Measurements from ENCODE around the gene STX16. TPM values are rescaled to one million over a fixed set of nuclear protein-coding genes. Genes with fewer than 3 reads are reported as not detected.
A peak's percentile ranks its signal among the peaks of the same experiment; 100 is the strongest.

The STX16 gene
- total RNA-seq, 1 experiment from 2014 or later = 58.3 TPM

- Histone ChIP-seq H3K9me3 (ENCODE audit: low read length) (no peaks in the 10 kb centered on the region), H3K9me2 (replicated peaks; ENCODE audit: insufficient read depth, low read length) (no peaks in the 10 kb centered on the region), H3K9ac (ENCODE audit: low read length) (no peak overlapping the region), H4K20me1 (ENCODE audit: insufficient read depth, low read depth, low read length) (peaks cover 27% of the 10 kb centered on the region), H3K79me2 (ENCODE audit: low read length) (peaks cover 86% of the 10 kb centered on the region), H3K4me2 (ENCODE audit: low read depth, low read length, poor library complexity, severe bottlenecking) (no peak overlapping the region), H3K36me3 (ENCODE audit: insufficient read depth, low read length) (peaks cover 30% of the 10 kb centered on the region; the same call in 1 of the 2 replicates), H3K27ac (ENCODE audit: low read length) (peak overlapping the region; percentile 33), H3K4me3 (ENCODE audit: low read length) (no peak overlapping the region), H3K4me1 (ENCODE audit: low read length) (peaks cover 62% of the 10 kb centered on the region), H2AFZ (ENCODE audit: low read length) (no peak overlapping the region), H3K27me3 (ENCODE audit: low read length) (no peaks in the 10 kb centered on the region)
- no peak for DNase-seq
These were observed 16.9 kb downstream of the STX16 start for GRCh38 chr20:58667975-58668374.

- peak overlapping the region; percentile 17 for H3K9ac ChIP-seq (ENCODE audit: low read length)
- peak overlapping the region; percentile 83 for H3K27ac ChIP-seq (ENCODE audit: low read length)
- peaks cover 83% of the 10 kb centered on the region for H3K79me2 ChIP-seq (ENCODE audit: low read length)
- H3K27me3 ChIP-seq (ENCODE audit: low read length) = no peaks in the 10 kb centered on the region
- H3K9me3 ChIP-seq (ENCODE audit: low read length) = no peaks in the 10 kb centered on the region
- peak overlapping the region; percentile 70 for H3K4me2 ChIP-seq (ENCODE audit: low read depth, low read length, poor library complexity, severe bottlenecking)
- H3K4me3 ChIP-seq (ENCODE audit: low read length) = peak overlapping the region; percentile 55
- peaks cover 27% of the 10 kb centered on the region for H4K20me1 ChIP-seq (ENCODE audit: insufficient read depth, low read depth, low read length)
- no peak overlapping the region for H2AFZ ChIP-seq (ENCODE audit: low read length)
- peaks cover 55% of the 10 kb centered on the region for H3K4me1 ChIP-seq (ENCODE audit: low read length)
- H3K9me2 ChIP-seq (replicated peaks; ENCODE audit: insufficient read depth, low read length) = no peaks in the 10 kb centered on the region
- peaks cover 36% of the 10 kb centered on the region for H3K36me3 ChIP-seq (ENCODE audit: insufficient read depth, low read length)
- DNase-seq = no peak
These were observed 17.8 kb downstream of the STX16 start for GRCh38 chr20:58668901-58669286.

GRCh38 chr20:58669287-58670006, 18.4 kb downstream of the STX16 start:
- Histone ChIP-seq H4K20me1 (ENCODE audit: insufficient read depth, low read depth, low read length) (peaks cover 27% of the 10 kb centered on the region), H3K79me2 (ENCODE audit: low read length) (peaks cover 80% of the 10 kb centered on the region), H2AFZ (ENCODE audit: low read length) (no peak overlapping the region), H3K9me3 (ENCODE audit: low read length) (no peaks in the 10 kb centered on the region), H3K4me3 (ENCODE audit: low read length) (peak overlapping the region; percentile 55), H3K36me3 (ENCODE audit: insufficient read depth, low read length) (peaks cover 39% of the 10 kb centered on the region), H3K9me2 (replicated peaks; ENCODE audit: insufficient read depth, low read length) (no peaks in the 10 kb centered on the region), H3K4me1 (ENCODE audit: low read length) (peaks cover 49% of the 10 kb centered on the region), H3K27ac (ENCODE audit: low read length) (peak overlapping the region; percentile 83), H3K4me2 (ENCODE audit: low read depth, low read length, poor library complexity, severe bottlenecking) (peak overlapping the region; percentile 70), H3K27me3 (ENCODE audit: low read length) (no peaks in the 10 kb centered on the region), H3K9ac (ENCODE audit: low read length) (peak overlapping the region; percentile 17)
- peak; percentile 68 for DNase-seq

- H3K79me2 ChIP-seq (ENCODE audit: low read length) = peaks cover 77% of the 10 kb centered on the region
- peaks cover 27% of the 10 kb centered on the region for H4K20me1 ChIP-seq (ENCODE audit: insufficient read depth, low read depth, low read length)
- H3K36me3 ChIP-seq (ENCODE audit: insufficient read depth, low read length) = peaks cover 42% of the 10 kb centered on the region
- H3K4me3 ChIP-seq (ENCODE audit: low read length) = peak overlapping the region; percentile 55
- no peaks in the 10 kb centered on the region for H3K9me2 ChIP-seq (replicated peaks; ENCODE audit: insufficient read depth, low read length)
- peak overlapping the region; percentile 83 for H3K27ac ChIP-seq (ENCODE audit: low read length)
- peak overlapping the region; percentile 70 for H3K4me2 ChIP-seq (ENCODE audit: low read depth, low read length, poor library complexity, severe bottlenecking)
- no peaks in the 10 kb centered on the region for H3K27me3 ChIP-seq (ENCODE audit: low read length)
- 0 out of 2 replicates have a peak overlapping the region, but pooled peaks have one; percentile 11 for H3K9ac ChIP-seq (ENCODE audit: low read length)
- no peaks in the 10 kb centered on the region for H3K9me3 ChIP-seq (ENCODE audit: low read length)
- peaks cover 43% of the 10 kb centered on the region for H3K4me1 ChIP-seq (ENCODE audit: low read length)
- no peak for DNase-seq
- H2AFZ ChIP-seq (ENCODE audit: low read length) = no peak overlapping the region
These were observed 19.0 kb downstream of the STX16 start for GRCh38 chr20:58670102-58670501.

GRCh38 chr20:58670659-58671058, 19.6 kb downstream of the STX16 start:
- Histone ChIP-seq H3K9me2 (replicated peaks; ENCODE audit: insufficient read depth, low read length) (no peaks in the 10 kb centered on the region), H3K4me1 (ENCODE audit: low read length) (peaks cover 38% of the 10 kb centered on the region), H2AFZ (ENCODE audit: low read length) (no peak overlapping the region), H3K27ac (ENCODE audit: low read length) (peak overlapping the region; percentile 83; the same call in 1 of the 2 replicates), H3K9me3 (ENCODE audit: low read length) (no peaks in the 10 kb centered on the region), H3K4me3 (ENCODE audit: low read length) (no peak overlapping the region), H3K36me3 (ENCODE audit: insufficient read depth, low read length) (peaks cover 42% of the 10 kb centered on the region), H4K20me1 (ENCODE audit: insufficient read depth, low read depth, low read length) (peaks cover 23% of the 10 kb centered on the region), H3K79me2 (ENCODE audit: low read length) (peaks cover 71% of the 10 kb centered on the region), H3K9ac (ENCODE audit: low read length) (no peak overlapping the region), H3K4me2 (ENCODE audit: low read depth, low read length, poor library complexity, severe bottlenecking) (no peak overlapping the region), H3K27me3 (ENCODE audit: low read length) (no peaks in the 10 kb centered on the region)
- DNase-seq = no peak

GRCh38 chr20:58673119-58673518, 22.0 kb downstream of the STX16 start:
- Histone ChIP-seq H3K27me3 (ENCODE audit: low read length) (no peaks in the 10 kb centered on the region), H2AFZ (ENCODE audit: low read length) (no peak overlapping the region), H3K9me3 (ENCODE audit: low read length) (no peaks in the 10 kb centered on the region), H3K27ac (ENCODE audit: low read length) (no peak overlapping the region), H3K79me2 (ENCODE audit: low read length) (peaks cover 57% of the 10 kb centered on the region), H3K4me2 (ENCODE audit: low read depth, low read length, poor library complexity, severe bottlenecking) (no peak overlapping the region), H3K4me1 (ENCODE audit: low read length) (peaks cover 20% of the 10 kb centered on the region), H4K20me1 (ENCODE audit: insufficient read depth, low read depth, low read length) (peaks cover 17% of the 10 kb centered on the region), H3K4me3 (ENCODE audit: low read length) (no peak overlapping the region), H3K36me3 (ENCODE audit: insufficient read depth, low read length) (peaks cover 53% of the 10 kb centered on the region), H3K9ac (ENCODE audit: low read length) (no peak overlapping the region), H3K9me2 (replicated peaks; ENCODE audit: insufficient read depth, low read length) (no peaks in the 10 kb centered on the region)
- no peak for DNase-seq

- Histone ChIP-seq H3K9ac (ENCODE audit: low read length) (no peak overlapping the region), H3K9me3 (ENCODE audit: low read length) (no peaks in the 10 kb centered on the region), H3K36me3 (ENCODE audit: insufficient read depth, low read length) (peaks cover 55% of the 10 kb centered on the region), H4K20me1 (ENCODE audit: insufficient read depth, low read depth, low read length) (peaks cover 6% of the 10 kb centered on the region), H3K79me2 (ENCODE audit: low read length) (peaks cover 41% of the 10 kb centered on the region), H3K4me3 (ENCODE audit: low read length) (no peak overlapping the region), H3K4me1 (ENCODE audit: low read length) (peaks cover 4% of the 10 kb centered on the region), H3K27me3 (ENCODE audit: low read length) (no peaks in the 10 kb centered on the region), H3K9me2 (replicated peaks; ENCODE audit: insufficient read depth, low read length) (no peaks in the 10 kb centered on the region), H2AFZ (ENCODE audit: low read length) (no peak overlapping the region), H3K4me2 (ENCODE audit: low read depth, low read length, poor library complexity, severe bottlenecking) (no peak overlapping the region), H3K27ac (ENCODE audit: low read length) (no peak overlapping the region)
- DNase-seq = no peak
These were observed 24.1 kb downstream of the STX16 start for GRCh38 chr20:58675146-58675584.

GRCh38 chr20:58675641-58676040, 24.6 kb downstream of the STX16 start:
- no peak for DNase-seq
- H3K9me2 ChIP-seq (replicated peaks; ENCODE audit: insufficient read depth, low read length) = no peaks in the 10 kb centered on the region
- no peak overlapping the region for H3K4me3 ChIP-seq (ENCODE audit: low read length)
- no peak overlapping the region for H3K9ac ChIP-seq (ENCODE audit: low read length)
- H3K36me3 ChIP-seq (ENCODE audit: insufficient read depth, low read length) = peaks cover 50% of the 10 kb centered on the region
- peaks cover under 1% of the 10 kb centered on the region for H4K20me1 ChIP-seq (ENCODE audit: insufficient read depth, low read depth, low read length)
- H3K79me2 ChIP-seq (ENCODE audit: low read length) = peaks cover 36% of the 10 kb centered on the region
- H3K27ac ChIP-seq (ENCODE audit: low read length) = no peak overlapping the region
- H3K27me3 ChIP-seq (ENCODE audit: low read length) = no peaks in the 10 kb centered on the region
- no peak overlapping the region for H2AFZ ChIP-seq (ENCODE audit: low read length)
- no peak overlapping the region for H3K4me2 ChIP-seq (ENCODE audit: low read depth, low read length, poor library complexity, severe bottlenecking)
- no peaks in the 10 kb centered on the region for H3K9me3 ChIP-seq (ENCODE audit: low read length)
- H3K4me1 ChIP-seq (ENCODE audit: low read length) = no peaks in the 10 kb centered on the region

Data from Karpas-422 (cell line).